ENCODE data around the gene TBXA2R.

TBXA2R gene

DNA sequence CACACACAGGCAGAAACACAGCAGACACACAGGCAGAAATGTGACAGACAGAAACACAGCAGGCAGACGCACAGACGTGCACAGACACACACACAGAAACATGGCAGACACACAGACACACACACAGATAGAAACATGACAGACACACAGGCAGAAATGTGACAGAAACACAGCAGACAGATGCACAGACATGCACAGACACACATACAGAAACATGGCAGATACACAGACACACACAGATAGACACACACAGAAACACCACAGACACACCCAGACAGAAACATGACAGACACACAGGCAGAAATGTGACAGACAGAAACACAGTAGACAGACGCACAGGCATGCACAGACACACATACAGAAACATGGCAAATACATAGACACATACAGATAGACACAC, 1.3 kb downstream of the TBXA2R start:
- TF ChIP-seq, protein P1, sequence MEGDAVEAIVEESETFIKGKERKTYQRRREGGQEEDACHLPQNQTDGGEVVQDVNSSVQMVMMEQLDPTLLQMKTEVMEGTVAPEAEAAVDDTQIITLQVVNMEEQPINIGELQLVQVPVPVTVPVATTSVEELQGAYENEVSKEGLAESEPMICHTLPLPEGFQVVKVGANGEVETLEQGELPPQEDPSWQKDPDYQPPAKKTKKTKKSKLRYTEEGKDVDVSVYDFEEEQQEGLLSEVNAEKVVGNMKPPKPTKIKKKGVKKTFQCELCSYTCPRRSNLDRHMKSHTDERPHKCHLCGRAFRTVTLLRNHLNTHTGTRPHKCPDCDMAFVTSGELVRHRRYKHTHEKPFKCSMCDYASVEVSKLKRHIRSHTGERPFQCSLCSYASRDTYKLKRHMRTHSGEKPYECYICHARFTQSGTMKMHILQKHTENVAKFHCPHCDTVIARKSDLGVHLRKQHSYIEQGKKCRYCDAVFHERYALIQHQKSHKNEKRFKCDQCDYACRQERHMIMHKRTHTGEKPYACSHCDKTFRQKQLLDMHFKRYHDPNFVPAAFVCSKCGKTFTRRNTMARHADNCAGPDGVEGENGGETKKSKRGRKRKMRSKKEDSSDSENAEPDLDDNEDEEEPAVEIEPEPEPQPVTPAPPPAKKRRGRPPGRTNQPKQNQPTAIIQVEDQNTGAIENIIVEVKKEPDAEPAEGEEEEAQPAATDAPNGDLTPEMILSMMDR (IDR thresholded peaks at IDR 0.05): no peak
- Histone ChIP-seq H3K4me3 (ENCODE audit: low read depth, low read length) (peak overlapping the region; percentile 68), H3K4me2 (ENCODE audit: low read length) (peak overlapping the region; percentile 88), H3K36me3 (ENCODE audit: control insufficient read depth, insufficient read depth, low read length) (no peaks in the 10 kb centered on the region), H3K27me3 (ENCODE audit: control insufficient read depth, insufficient read depth, low read length) (no peaks in the 10 kb centered on the region), H3K27ac (no peak overlapping the region), H3K9me3 (ENCODE audit: control insufficient read depth, low read length) (no peaks in the 10 kb centered on the region), H3K9ac (no peak overlapping the region), H2AFZ (no peak overlapping the region), H3K79me2 (no peaks in the 10 kb centered on the region), H3K4me1 (peaks cover 5% of the 10 kb centered on the region)

- Histone ChIP-seq H3K9ac (no peak overlapping the region), H2AFZ (no peak overlapping the region), H3K79me2 (no peaks in the 10 kb centered on the region), H3K4me1 (peaks cover 5% of the 10 kb centered on the region), H3K4me2 (ENCODE audit: low read length) (no peak overlapping the region), H3K27me3 (ENCODE audit: control insufficient read depth, insufficient read depth, low read length) (no peaks in the 10 kb centered on the region), H3K4me3 (ENCODE audit: low read depth, low read length) (no peak overlapping the region), H3K36me3 (ENCODE audit: control insufficient read depth, insufficient read depth, low read length) (no peaks in the 10 kb centered on the region), H3K27ac (no peak overlapping the region), H3K9me3 (ENCODE audit: control insufficient read depth, low read length) (no peaks in the 10 kb centered on the region)
- TF ChIP-seq, protein P1 (IDR thresholded peaks at IDR 0.05): no peak
Measured at GRCh38 chr19:3604987-3605343, 1.7 kb downstream of the TBXA2R start.

DNA sequence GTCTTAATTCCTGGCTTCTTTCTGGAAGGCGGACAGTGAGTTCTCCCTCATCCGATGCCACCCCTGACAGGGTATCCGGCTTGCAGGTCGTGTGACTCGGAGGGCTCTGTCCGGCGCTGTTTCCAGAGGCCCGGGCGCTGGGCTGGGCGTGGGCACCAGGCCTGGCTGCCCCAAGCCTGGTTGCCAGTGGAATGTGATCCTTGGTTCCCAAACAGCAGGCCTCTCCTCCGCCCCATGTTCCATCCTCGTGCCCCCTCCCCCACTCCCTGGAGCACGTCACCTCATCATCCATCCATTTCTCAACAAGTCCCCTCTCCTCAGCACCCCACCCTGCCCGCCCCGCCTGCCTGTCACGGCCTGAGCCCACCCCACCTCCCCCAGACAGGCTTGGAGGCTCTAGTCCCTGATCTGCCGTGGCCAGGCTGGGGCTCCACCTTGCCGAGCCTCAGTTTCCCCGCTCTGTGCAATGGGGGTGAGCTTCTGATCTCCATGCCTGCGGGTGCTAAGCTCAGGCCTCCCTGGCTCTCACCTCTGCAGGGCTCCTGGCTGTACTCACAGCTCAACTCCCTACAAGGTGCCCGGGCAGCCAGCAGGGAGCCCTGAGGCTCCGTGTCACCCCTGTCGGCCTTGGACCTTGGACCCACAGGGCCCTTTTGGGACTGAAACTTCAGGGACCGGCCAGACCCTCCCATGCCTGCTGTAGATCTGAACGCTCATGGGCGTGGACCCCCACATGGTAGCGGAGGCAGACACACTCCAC, 2.3 kb downstream of the TBXA2R start:
- H3K4me1 ChIP-seq: peaks cover 5% of the 10 kb centered on the region
- no peak overlapping the region for H3K4me2 ChIP-seq (ENCODE audit: low read length)
- TF ChIP-seq, protein P1 (IDR thresholded peaks at IDR 0.05): no peak
- no peaks in the 10 kb centered on the region for H3K9me3 ChIP-seq (ENCODE audit: control insufficient read depth, low read length)
- H2AFZ ChIP-seq: no peak overlapping the region
- H3K9ac ChIP-seq: no peak overlapping the region
- no peak overlapping the region for H3K27ac ChIP-seq
- no peaks in the 10 kb centered on the region for H3K36me3 ChIP-seq (ENCODE audit: control insufficient read depth, insufficient read depth, low read length)
- no peak overlapping the region for H3K4me3 ChIP-seq (ENCODE audit: low read depth, low read length)
- H3K79me2 ChIP-seq: no peaks in the 10 kb centered on the region
- H3K27me3 ChIP-seq (ENCODE audit: control insufficient read depth, insufficient read depth, low read length): no peaks in the 10 kb centered on the region

GRCh38 chr19:3603121-3603811, 3.4 kb downstream of the TBXA2R start:
- Histone ChIP-seq H3K27me3 (ENCODE audit: control insufficient read depth, insufficient read depth, low read length) (no peaks in the 10 kb centered on the region), H3K4me3 (ENCODE audit: low read depth, low read length) (no peak overlapping the region), H3K36me3 (ENCODE audit: control insufficient read depth, insufficient read depth, low read length) (no peaks in the 10 kb centered on the region), H3K4me1 (peaks cover 5% of the 10 kb centered on the region), H3K27ac (no peak overlapping the region), H3K79me2 (no peaks in the 10 kb centered on the region), H3K9ac (no peak overlapping the region), H3K9me3 (ENCODE audit: control insufficient read depth, low read length) (no peaks in the 10 kb centered on the region), H2AFZ (no peak overlapping the region), H3K4me2 (ENCODE audit: low read length) (no peak overlapping the region)
- TF ChIP-seq, protein P1 (IDR thresholded peaks at IDR 0.05): no peak

All from parathyroid adenoma (tissue), 2 donors.